ENCODE results near the gene PHKB.
"Not testable (repeated sequence)": the region's sequence is repeated elsewhere in the genome, so short reads cannot be mapped to it uniquely, and the experiment has no call there.

Gene PHKB

GRCh38 chr16:47460711-47461597, at the start of gene PHKB, which contains the start of gene ITFG1:
Gene PHKB, plus strand, starts transcription at chr16:47461331. Its CDS starts 20 bp downstream, at chr16:47461351.
Gene ITFG1, minus strand, starts transcription at chr16:47461063. Its CDS starts 18 bp downstream, at chr16:47461045.
- peak within 1 kb of the TSS; percentile 98 for H3K4me3 ChIP-seq (replicated peaks; ENCODE audit: low read depth, low read length)
- peak; percentile 92 for DNase-seq (ENCODE audit: low read depth)
- no peak for TF ChIP-seq CTCF (IDR thresholded peaks at IDR 0.05; ENCODE audit: low read length, missing control alignments)

- no peak for TF ChIP-seq CTCF (IDR thresholded peaks at IDR 0.05; ENCODE audit: low read length, missing control alignments)
- DNase-seq (ENCODE audit: low read depth) = no peak
- H3K4me3 ChIP-seq (replicated peaks; ENCODE audit: low read depth, low read length) = no peak overlapping the region
Measured at GRCh38 chr16:47413041-47413440, 48.1 kb upstream of the PHKB start.

GRCh38 chr16:47416869-47417268, 44.3 kb upstream of the PHKB start:
- TF ChIP-seq CTCF (IDR thresholded peaks at IDR 0.05; ENCODE audit: low read length, missing control alignments) = no peak
- DNase-seq (ENCODE audit: low read depth) = no peak
- H3K4me3 ChIP-seq (replicated peaks; ENCODE audit: low read depth, low read length) = no peak overlapping the region

GRCh38 chr16:47424846-47425245, 36.3 kb upstream of the PHKB start:
- DNase-seq (ENCODE audit: low read depth) = no peak
- no peak overlapping the region for H3K4me3 ChIP-seq (replicated peaks; ENCODE audit: low read depth, low read length)
- no peak for TF ChIP-seq CTCF (IDR thresholded peaks at IDR 0.05; ENCODE audit: low read length, missing control alignments)

GRCh38 chr16:47426806-47427205, 34.3 kb upstream of the PHKB start:
- DNase-seq (ENCODE audit: low read depth) = no peak
- H3K4me3 ChIP-seq (replicated peaks; ENCODE audit: low read depth, low read length) = no peak overlapping the region
- no peak for TF ChIP-seq CTCF (IDR thresholded peaks at IDR 0.05; ENCODE audit: low read length, missing control alignments)

- TF ChIP-seq CTCF (IDR thresholded peaks at IDR 0.05; ENCODE audit: low read length, missing control alignments) = no peak
- no peak for DNase-seq (ENCODE audit: low read depth)
Measured at GRCh38 chr16:47431960-47432359, 29.2 kb upstream of the PHKB start.

GRCh38 chr16:47434274-47434673, 26.9 kb upstream of the PHKB start:
- not testable (repeated sequence) for DNase-seq (ENCODE audit: low read depth); H3K4me3 ChIP-seq (replicated peaks; ENCODE audit: low read depth, low read length)

More at GRCh38 chr16:47431960-47432359, 29.2 kb upstream of the PHKB start:
- H3K4me3 ChIP-seq (replicated peaks; ENCODE audit: low read depth, low read length) = no peak overlapping the region

GRCh38 chr16:47440066-47440465, 21.1 kb upstream of the PHKB start:
- DNase-seq (ENCODE audit: low read depth); H3K4me3 ChIP-seq (replicated peaks; ENCODE audit: low read depth, low read length): not testable (repeated sequence)

GRCh38 chr16:47442884-47443283, 18.2 kb upstream of the PHKB start:
- not testable (repeated sequence) for DNase-seq (ENCODE audit: low read depth)

More at GRCh38 chr16:47442884-47443283, 18.2 kb upstream of the PHKB start:
- H3K4me3 ChIP-seq (replicated peaks; ENCODE audit: low read depth, low read length) = not testable (repeated sequence)
